SK-N-SH treated with all-trans-retinoic acid at 6 μM for 48 hours (cell line): ENCODE data around the gene GBX1.

Source experiments
- ATAC-seq: fragments of 200-7000 bp; cut with Tn5 transposase; 3 replicates; pipeline ENCODE4 v1.9.1; 2020; ENCODE audit warnings: mild to moderate bottlenecking, moderate library complexity
- ARNTL ChIP-seq: fragments of 450-650 bp; formaldehyde crosslinking; IDR thresholded peaks from 2 replicates; pipeline ENCODE4 v1.5.0; 2020; ENCODE audit warnings: low read depth, mild to moderate bottlenecking, moderate library complexity, borderline replicate concordance
- BACH2 ChIP-seq: fragments of 250-450 bp; sonication (Bioruptor Pico); IDR thresholded peaks from 2 replicates; pipeline ENCODE4 v1.9.0; 2021; ENCODE audit warnings: mild to moderate bottlenecking, borderline replicate concordance
- CSDC2 ChIP-seq: fragments of 250-450 bp; sonication (Bioruptor Pico); IDR thresholded peaks from 2 replicates; pipeline ENCODE4 v1.5.0; 2020; ENCODE audit warnings: mild to moderate bottlenecking, moderate library complexity
- GLIS3 ChIP-seq: fragments of 250-450 bp; sonication (Bioruptor Pico); IDR thresholded peaks from 2 replicates; pipeline ENCODE4 v1.5.0; 2020; ENCODE audit warnings: mild to moderate bottlenecking, moderate library complexity
- ISL1 ChIP-seq: fragments of 250-450 bp; sonication (Bioruptor Pico); IDR thresholded peaks from 2 replicates; pipeline ENCODE4 v2.1.2; 2022; ENCODE audit warnings: mild to moderate bottlenecking, moderate library complexity
- OSR1 ChIP-seq: fragments of 250-450 bp; sonication (Bioruptor Pico); IDR thresholded peaks from 2 replicates; pipeline ENCODE4 v1.8.0; 2022; ENCODE audit warnings: moderate library complexity, mild to moderate bottlenecking, inconsistent platforms
- POU6F1 ChIP-seq: fragments of 250-450 bp; sonication (Bioruptor Pico); IDR thresholded peaks from 2 replicates; pipeline ENCODE4 v1.8.0; 2021; ENCODE audit warnings: low read depth, mild to moderate bottlenecking, moderate library complexity, borderline replicate concordance
- PPARA ChIP-seq: fragments of 250-450 bp; sonication (Bioruptor Pico); IDR thresholded peaks from 2 replicates; pipeline ENCODE4 v1.5.0; 2020; ENCODE audit warnings: mild to moderate bottlenecking, borderline replicate concordance
- RARB ChIP-seq: fragments of 250-450 bp; sonication (Bioruptor Pico); IDR thresholded peaks from 2 replicates; pipeline ENCODE4 v1.8.0; 2021; ENCODE audit warnings: mild to moderate bottlenecking, moderate library complexity
- SNAI2 ChIP-seq: fragments of 250-450 bp; sonication (Bioruptor Pico); IDR thresholded peaks from 2 replicates; pipeline ENCODE4 v1.5.0; 2020; ENCODE audit warnings: mild to moderate bottlenecking, moderate library complexity
- TCF4 ChIP-seq: fragments of 250-450 bp; sonication (Bioruptor Pico); IDR thresholded peaks from 2 replicates; pipeline ENCODE4 v1.8.0; 2021; ENCODE audit warnings: mild to moderate bottlenecking, moderate library complexity, borderline replicate concordance
- TOX ChIP-seq: fragments of 250-450 bp; sonication (Bioruptor Pico); IDR thresholded peaks from 2 replicates; pipeline ENCODE4 v1.8.0; 2021; ENCODE audit warnings: mild to moderate bottlenecking, moderate library complexity, borderline replicate concordance
- TSHZ2 ChIP-seq: fragments of 250-450 bp; sonication (Bioruptor Pico); IDR thresholded peaks from 2 replicates; pipeline ENCODE4 v1.5.0; 2020; ENCODE audit warnings: mild to moderate bottlenecking, moderate library complexity
- ZC3H10 ChIP-seq: fragments of 250-450 bp; sonication (Bioruptor Pico); IDR thresholded peaks from 2 replicates; pipeline ENCODE4 v1.5.1; 2021; ENCODE audit warnings: mild to moderate bottlenecking, moderate library complexity
- ZFP3 ChIP-seq: fragments of 250-450 bp; sonication (Bioruptor Pico); IDR thresholded peaks from 2 replicates; pipeline ENCODE4 v1.5.0; 2020; ENCODE audit warnings: mild to moderate bottlenecking, moderate library complexity
- ZFP30 ChIP-seq: fragments of 450-650 bp; formaldehyde crosslinking; IDR thresholded peaks from 2 replicates; pipeline ENCODE4 v1.5.0; 2022; ENCODE audit warnings: mild to moderate bottlenecking, moderate library complexity
- ZNF565 ChIP-seq: fragments of 450-650 bp; formaldehyde crosslinking; conservative IDR thresholded peaks from 2 replicates; pipeline ENCODE4 v1.5.0; 2020; ENCODE audit warnings: low read depth, mild to moderate bottlenecking, moderate library complexity
- ZNF70 ChIP-seq: fragments of 450-650 bp; formaldehyde crosslinking; IDR thresholded peaks from 2 replicates; pipeline ENCODE4 v1.5.0; 2020; ENCODE audit warnings: mild to moderate bottlenecking, moderate library complexity
- TF ChIP-seq, protein P1 (sequence below): fragments of 250-450 bp; sonication (Bioruptor Pico); IDR thresholded peaks from 2 replicates; pipeline ENCODE4 v1.8.0; 2020; ENCODE audit warnings: mild to moderate bottlenecking, moderate library complexity, borderline replicate concordance
- TF ChIP-seq, protein P2 (sequence below): fragments of 250-450 bp; sonication (Bioruptor Pico); IDR thresholded peaks from 2 replicates; pipeline ENCODE4 v1.5.1; 2021; ENCODE audit warnings: mild to moderate bottlenecking, moderate library complexity
- TF ChIP-seq, protein P3 (sequence below): fragments of 250-450 bp; sonication (Bioruptor Pico); IDR thresholded peaks from 2 replicates; pipeline ENCODE4 v1.5.1; 2020; ENCODE audit warnings: low read depth, mild to moderate bottlenecking, moderate library complexity

Gene GBX1

GRCh38 chr7:151185762-151186639, 18.5 kb upstream of the GBX1 start:
- TF ChIP-seq POU6F1 (CRISPR knock-in tag) = no peak
- no peak for TF ChIP-seq GLIS3 (CRISPR knock-in tag)
- no peak for TF ChIP-seq CSDC2 (CRISPR knock-in tag)
- TF ChIP-seq, protein P1, sequence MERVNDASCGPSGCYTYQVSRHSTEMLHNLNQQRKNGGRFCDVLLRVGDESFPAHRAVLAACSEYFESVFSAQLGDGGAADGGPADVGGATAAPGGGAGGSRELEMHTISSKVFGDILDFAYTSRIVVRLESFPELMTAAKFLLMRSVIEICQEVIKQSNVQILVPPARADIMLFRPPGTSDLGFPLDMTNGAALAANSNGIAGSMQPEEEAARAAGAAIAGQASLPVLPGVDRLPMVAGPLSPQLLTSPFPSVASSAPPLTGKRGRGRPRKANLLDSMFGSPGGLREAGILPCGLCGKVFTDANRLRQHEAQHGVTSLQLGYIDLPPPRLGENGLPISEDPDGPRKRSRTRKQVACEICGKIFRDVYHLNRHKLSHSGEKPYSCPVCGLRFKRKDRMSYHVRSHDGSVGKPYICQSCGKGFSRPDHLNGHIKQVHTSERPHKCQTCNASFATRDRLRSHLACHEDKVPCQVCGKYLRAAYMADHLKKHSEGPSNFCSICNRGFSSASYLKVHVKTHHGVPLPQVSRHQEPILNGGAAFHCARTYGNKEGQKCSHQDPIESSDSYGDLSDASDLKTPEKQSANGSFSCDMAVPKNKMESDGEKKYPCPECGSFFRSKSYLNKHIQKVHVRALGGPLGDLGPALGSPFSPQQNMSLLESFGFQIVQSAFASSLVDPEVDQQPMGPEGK (CRISPR knock-in tag) = no peak
- TF ChIP-seq PPARA (CRISPR knock-in tag) = no peak
- no peak for TF ChIP-seq ARNTL (CRISPR knock-in tag)
- no peak for TF ChIP-seq ZC3H10 (CRISPR knock-in tag)
- no peak for TF ChIP-seq ZFP30 (CRISPR knock-in tag)
- no peak for TF ChIP-seq TSHZ2 (CRISPR knock-in tag)
- TF ChIP-seq SNAI2 = no peak
- no peak for TF ChIP-seq OSR1 (CRISPR knock-in tag)
- TF ChIP-seq ISL1 = no peak
- no peak for TF ChIP-seq BACH2 (CRISPR knock-in tag)
- TF ChIP-seq RARB (CRISPR knock-in tag) = no peak
- no peak for TF ChIP-seq ZNF70 (CRISPR knock-in tag)
- TF ChIP-seq ZFP3 (CRISPR knock-in tag) = no peak
- no peak for TF ChIP-seq ZNF565
- no peak for TF ChIP-seq TOX (CRISPR knock-in tag)
- TF ChIP-seq, protein P2, sequence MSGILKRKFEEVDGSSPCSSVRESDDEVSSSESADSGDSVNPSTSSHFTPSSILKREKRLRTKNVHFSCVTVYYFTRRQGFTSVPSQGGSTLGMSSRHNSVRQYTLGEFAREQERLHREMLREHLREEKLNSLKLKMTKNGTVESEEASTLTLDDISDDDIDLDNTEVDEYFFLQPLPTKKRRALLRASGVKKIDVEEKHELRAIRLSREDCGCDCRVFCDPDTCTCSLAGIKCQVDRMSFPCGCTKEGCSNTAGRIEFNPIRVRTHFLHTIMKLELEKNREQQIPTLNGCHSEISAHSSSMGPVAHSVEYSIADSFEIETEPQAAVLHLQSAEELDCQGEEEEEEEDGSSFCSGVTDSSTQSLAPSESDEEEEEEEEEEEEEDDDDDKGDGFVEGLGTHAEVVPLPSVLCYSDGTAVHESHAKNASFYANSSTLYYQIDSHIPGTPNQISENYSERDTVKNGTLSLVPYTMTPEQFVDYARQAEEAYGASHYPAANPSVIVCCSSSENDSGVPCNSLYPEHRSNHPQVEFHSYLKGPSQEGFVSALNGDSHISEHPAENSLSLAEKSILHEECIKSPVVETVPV (CRISPR knock-in tag) = no peak
- ATAC-seq = no peak

DNA sequence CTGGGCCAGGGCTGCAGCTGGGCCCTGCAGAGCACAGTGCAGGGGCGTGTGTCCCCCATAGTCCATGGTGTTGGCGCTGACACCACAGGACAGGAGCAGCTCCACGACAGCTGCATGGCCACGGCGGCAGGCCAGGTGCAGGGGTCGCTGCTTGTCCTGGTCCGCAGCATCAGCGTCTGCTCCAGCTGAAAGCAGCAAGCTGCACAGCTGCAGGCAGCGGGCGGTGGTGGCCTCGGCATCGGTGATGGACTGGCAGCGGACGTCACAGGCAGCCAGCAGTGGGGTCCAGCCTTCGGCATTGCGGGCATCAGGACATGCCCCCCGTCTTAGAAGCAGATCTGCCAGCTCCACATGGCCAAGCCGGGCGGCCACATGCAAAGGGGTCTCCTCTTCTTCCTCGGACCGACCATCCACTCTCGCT, 13.5 kb upstream of the GBX1 start:
- no peak for ATAC-seq

More for the DNA sequence above, 13.5 kb upstream of the GBX1 start:
- TF ChIP-seq TSHZ2 (CRISPR knock-in tag) = no peak
- TF ChIP-seq PPARA (CRISPR knock-in tag) = no peak
- TF ChIP-seq, protein P2 (CRISPR knock-in tag) = no peak
- TF ChIP-seq ISL1 = no peak
- TF ChIP-seq, protein P3, sequence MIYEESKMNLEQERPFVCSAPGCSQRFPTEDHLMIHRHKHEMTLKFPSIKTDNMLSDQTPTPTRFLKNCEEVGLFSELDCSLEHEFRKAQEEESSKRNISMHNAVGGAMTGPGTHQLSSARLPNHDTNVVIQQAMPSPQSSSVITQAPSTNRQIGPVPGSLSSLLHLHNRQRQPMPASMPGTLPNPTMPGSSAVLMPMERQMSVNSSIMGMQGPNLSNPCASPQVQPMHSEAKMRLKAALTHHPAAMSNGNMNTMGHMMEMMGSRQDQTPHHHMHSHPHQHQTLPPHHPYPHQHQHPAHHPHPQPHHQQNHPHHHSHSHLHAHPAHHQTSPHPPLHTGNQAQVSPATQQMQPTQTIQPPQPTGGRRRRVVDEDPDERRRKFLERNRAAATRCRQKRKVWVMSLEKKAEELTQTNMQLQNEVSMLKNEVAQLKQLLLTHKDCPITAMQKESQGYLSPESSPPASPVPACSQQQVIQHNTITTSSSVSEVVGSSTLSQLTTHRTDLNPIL (CRISPR knock-in tag) = no peak
- TF ChIP-seq ZFP30 (CRISPR knock-in tag) = no peak
- TF ChIP-seq ZNF565 = no peak
- TF ChIP-seq ARNTL (CRISPR knock-in tag) = no peak
- no peak for TF ChIP-seq TCF4 (CRISPR knock-in tag)
- TF ChIP-seq, protein P1 (CRISPR knock-in tag) = no peak
- no peak for TF ChIP-seq ZC3H10 (CRISPR knock-in tag)
- TF ChIP-seq, all 23 proteins: peak for 0
